ENCODE data around the gene RTN4IP1.

DNA sequence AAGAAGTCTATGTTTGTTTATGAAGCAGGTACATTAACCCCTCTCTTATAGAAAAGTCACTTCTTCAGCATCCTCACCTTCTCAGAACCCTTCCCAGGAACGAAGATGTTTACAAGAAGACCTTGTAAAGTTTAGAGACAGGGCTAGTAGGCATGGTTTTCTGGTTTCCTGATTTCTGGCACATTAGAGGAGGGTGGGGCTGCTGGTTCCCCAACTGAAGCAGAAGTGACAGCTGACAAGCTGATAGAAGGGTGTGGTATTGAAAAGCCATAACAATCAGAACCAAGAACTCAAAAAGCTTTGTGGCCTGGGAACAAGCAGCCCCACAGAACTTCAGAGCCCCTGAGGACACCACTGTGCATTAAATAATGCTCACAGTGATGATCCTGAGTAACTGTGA is 91.2 kb downstream of the RTN4IP1 start:
- TF ChIP-seq, protein P1, sequence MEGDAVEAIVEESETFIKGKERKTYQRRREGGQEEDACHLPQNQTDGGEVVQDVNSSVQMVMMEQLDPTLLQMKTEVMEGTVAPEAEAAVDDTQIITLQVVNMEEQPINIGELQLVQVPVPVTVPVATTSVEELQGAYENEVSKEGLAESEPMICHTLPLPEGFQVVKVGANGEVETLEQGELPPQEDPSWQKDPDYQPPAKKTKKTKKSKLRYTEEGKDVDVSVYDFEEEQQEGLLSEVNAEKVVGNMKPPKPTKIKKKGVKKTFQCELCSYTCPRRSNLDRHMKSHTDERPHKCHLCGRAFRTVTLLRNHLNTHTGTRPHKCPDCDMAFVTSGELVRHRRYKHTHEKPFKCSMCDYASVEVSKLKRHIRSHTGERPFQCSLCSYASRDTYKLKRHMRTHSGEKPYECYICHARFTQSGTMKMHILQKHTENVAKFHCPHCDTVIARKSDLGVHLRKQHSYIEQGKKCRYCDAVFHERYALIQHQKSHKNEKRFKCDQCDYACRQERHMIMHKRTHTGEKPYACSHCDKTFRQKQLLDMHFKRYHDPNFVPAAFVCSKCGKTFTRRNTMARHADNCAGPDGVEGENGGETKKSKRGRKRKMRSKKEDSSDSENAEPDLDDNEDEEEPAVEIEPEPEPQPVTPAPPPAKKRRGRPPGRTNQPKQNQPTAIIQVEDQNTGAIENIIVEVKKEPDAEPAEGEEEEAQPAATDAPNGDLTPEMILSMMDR (IDR thresholded peaks at IDR 0.05; ENCODE audit: insufficient read depth, low read length, poor library complexity, severe bottlenecking) = no peak
- TF ChIP-seq EZH2phosphoT487 (conservative IDR thresholded peaks at IDR 0.05; ENCODE audit: low read length) = no peak

Measured in SU-DHL-6 (cell line).